Activated CD4-positive, alpha-beta T cell treated with anti-CD3 and anti-CD28 coated beads for 1 hour (primary cell): ENCODE data around the gene DDX59.
"Not testable (repeated sequence)": the region's sequence is repeated elsewhere in the genome, so short reads cannot be mapped to it uniquely, and the experiment has no call there.

ENCODE experiments used
- DNase-seq: peaks from one replicate; pipeline ENCODE4 v3.0.0-alpha.2; 2020

Gene DDX59

GRCh38 chr1:200670242-200671118, 773 bp upstream of the DDX59 start:
- DNase-seq, result no peak

GRCh38 chr1:200668514-200669313, 993 bp downstream of the DDX59 start:
- DNase-seq, result no peak

GRCh38 chr1:200666309-200666708, 3.4 kb downstream of the DDX59 start:
- DNase-seq, result no peak

GRCh38 chr1:200665861-200666260, 3.8 kb downstream of the DDX59 start:
- no peak for DNase-seq

GRCh38 chr1:200660719-200661118, 9.0 kb downstream of the DDX59 start:
- DNase-seq, result no peak

- no peak for DNase-seq
These were observed 10.4 kb downstream of the DDX59 start for GRCh38 chr1:200659269-200659668.

- DNase-seq, result no peak
These were observed 11.5 kb downstream of the DDX59 start for GRCh38 chr1:200658037-200658818.

GRCh38 chr1:200654660-200655059, 15.0 kb downstream of the DDX59 start:
- no peak for DNase-seq

- no peak for DNase-seq
These were observed 16.7 kb downstream of the DDX59 start for GRCh38 chr1:200653022-200653462.

- no peak for DNase-seq
These were observed 17.3 kb downstream of the DDX59 start for GRCh38 chr1:200652378-200652777.

- no peak for DNase-seq
These were observed 23.2 kb downstream of the DDX59 start for GRCh38 chr1:200646515-200646914.

GRCh38 chr1:200644021-200644420, 25.7 kb downstream of the DDX59 start:
- DNase-seq, result no peak

- DNase-seq, result no peak
These were observed 27.2 kb downstream of the DDX59 start for GRCh38 chr1:200642481-200642880.

GRCh38 chr1:200640963-200641401, 28.7 kb downstream of the DDX59 start:
- DNase-seq, result no peak

GRCh38 chr1:200640373-200640962, 29.2 kb downstream of the DDX59 start:
- no peak for DNase-seq

GRCh38 chr1:200638073-200638472, 31.6 kb downstream of the DDX59 start:
- no peak for DNase-seq

- no peak for DNase-seq
These were observed 33.0 kb downstream of the DDX59 start for GRCh38 chr1:200636681-200637080.

- no peak for DNase-seq
These were observed 35.2 kb downstream of the DDX59 start for GRCh38 chr1:200634261-200635122.

GRCh38 chr1:200631375-200631774, 38.3 kb downstream of the DDX59 start:
- DNase-seq, result no peak

GRCh38 chr1:200630515-200630899, 39.2 kb downstream of the DDX59 start:
- DNase-seq, result not testable (repeated sequence)

- DNase-seq, result no peak
These were observed 39.7 kb downstream of the DDX59 start for GRCh38 chr1:200629876-200630514.
